OCI-LY3 (cell line): ENCODE data around the gene FGF4.
"Not testable (repeated sequence)": the region's sequence is repeated elsewhere in the genome, so short reads cannot be mapped to it uniquely, and the experiment has no call there.

ENCODE experiments used
- CTCF ChIP-seq: fragments of 200-600, 300-600 bp; sonication (generic); IDR thresholded peaks from 2 replicates; pipeline ENCODE4 v1.5.1; 2014; ENCODE audit warnings: antibody characterized with exemption, low read length, low read depth
- EZH2phosphoT487 ChIP-seq: fragments of 200-600 bp; shearing (Covaris generic); IDR thresholded peaks from 2 replicates; pipeline ENCODE4 v1.6.1; 2018; ENCODE audit warnings: antibody characterized with exemption, mixed run types, low read depth

GRCh38 chr11:69764918-69765317 lies 10.2 kb downstream of the FGF4 start:
- TF ChIP-seq CTCF, EZH2phosphoT487: not testable (repeated sequence)
